Fibroblast of lung (primary cell): ENCODE measurements around the gene FAM81B. TPM values are rescaled to one million over a fixed set of nuclear protein-coding genes. Genes with fewer than 3 reads are reported as not detected.

Experiments
- DNase-seq, 2 donors: peaks; one replicate each; pipeline versions ENCODE4 v3.0.0 to v3.0.0-alpha.2; 2010; ENCODE audit warnings: low read depth in 2 of 2
- H2AFZ ChIP-seq: 2 replicates; pipeline ENCODE4 v1.5.1; 2012; ENCODE audit warnings: low read length, control low read depth, inconsistent platforms
- H3K27ac ChIP-seq: 2 replicates; pipeline ENCODE4 v1.5.1; 2011; ENCODE audit warnings: low read length, control low read depth; ENCODE audit not compliant: insufficient read depth
- H3K27me3 ChIP-seq: 2 replicates; pipeline ENCODE4 v1.5.1; 2011; ENCODE audit warnings: mild to moderate bottlenecking, low read length; ENCODE audit not compliant: control insufficient read depth, insufficient read depth
- H3K36me3 ChIP-seq: 2 replicates; pipeline ENCODE4 v1.5.1; 2011; ENCODE audit warnings: low read length; ENCODE audit not compliant: control insufficient read depth, insufficient read depth
- H3K4me1 ChIP-seq: 2 replicates; pipeline ENCODE4 v1.5.1; 2011; ENCODE audit warnings: low read length; ENCODE audit not compliant: control insufficient read depth, insufficient read depth; ENCODE audit errors: extremely low read depth
- H3K4me2 ChIP-seq: 2 replicates; pipeline ENCODE4 v1.5.1; 2011; ENCODE audit warnings: low read length, control low read depth; ENCODE audit not compliant: insufficient read depth; ENCODE audit errors: extremely low read depth
- H3K4me3 ChIP-seq, 4 experiments: fragments of 200-600 bp in 1 of 4; sonication (generic) in 1 of 4; replicated peaks in 1 of 4; 2 replicates each; pipeline ENCODE4 v1.5.1; 2011 to 2016; ENCODE audit warnings: low read length in 4 of 4, low read depth in 3 of 4, mild to moderate bottlenecking in 3 of 4, control low read depth in 2 of 4, inconsistent platforms in 1 of 4, mixed read lengths in 1 of 4; ENCODE audit not compliant: insufficient read depth in 1 of 4; ENCODE audit errors: control extremely low read depth in 1 of 4
- H3K79me2 ChIP-seq: 2 replicates; pipeline ENCODE4 v1.5.1; 2012; ENCODE audit warnings: mild to moderate bottlenecking, low read length, inconsistent platforms; ENCODE audit not compliant: control insufficient read depth, insufficient read depth
- H3K9ac ChIP-seq: 2 replicates; pipeline ENCODE4 v1.5.1; 2011; ENCODE audit warnings: mild to moderate bottlenecking, low read length, control low read depth; ENCODE audit not compliant: insufficient read depth
- H3K9me3 ChIP-seq: 2 replicates; pipeline ENCODE4 v1.5.1; 2012; ENCODE audit warnings: low read depth, low read length; ENCODE audit not compliant: control insufficient read depth, insufficient read depth
- H4K20me1 ChIP-seq: 2 replicates; pipeline ENCODE4 v1.5.1; 2011; ENCODE audit warnings: low read length; ENCODE audit not compliant: control insufficient read depth, insufficient read depth; ENCODE audit errors: extremely low read depth
- EZH2 ChIP-seq: IDR thresholded peaks from 2 replicates; pipeline ENCODE4 v1.5.1; 2012; ENCODE audit warnings: low read length, control low read depth, mild to moderate bottlenecking; ENCODE audit errors: missing control alignments
- polyA plus RNA-seq, 2 donors: library from polyadenylated mRNA; depleted of rRNA in 1 of 2; stranded (reverse) in 1 of 2; unstranded in 1 of 2; fragments of >200 nt; gene quantifications; 2 replicates each; pipeline ENCODE4 v1.2.1, GENCODE V29; 2011 to 2012; ENCODE audit warnings: missing spikeins in 1 of 2
- total RNA-seq: library from RNA; depleted of rRNA; stranded (reverse); fragments of >200 nt; gene quantifications from 2 replicates; pipeline ENCODE4 v1.2.1, GENCODE V29; 2014
- TF ChIP-seq, protein P1 (sequence below), 2 donors: IDR thresholded peaks in 1 of 2; conservative IDR thresholded peaks in 1 of 2; 1 replicate in 1 of 2; 2 replicates in 1 of 2; pipeline ENCODE4 v1.5.1; 2011 to 2012; ENCODE audit warnings: low read length in 2 of 2, control low read depth in 1 of 2, inconsistent platforms in 1 of 2, low read depth in 1 of 2, mild to moderate bottlenecking in 1 of 2

Gene FAM81B
- total and polyA plus RNA-seq, 2 donors (not counting 1 experiment from before 2014, with no cell fraction given), result not detected

GRCh38 chr5:95410279-95410678, 19.1 kb downstream of the FAM81B start:
- Histone ChIP-seq H3K36me3 (no peaks in the 10 kb centered on the region), H2AFZ (no peak overlapping the region), H3K9me3 (no peaks in the 10 kb centered on the region), H3K4me2 (no peak overlapping the region), H3K9ac (no peak overlapping the region), H3K4me3 (no peak overlapping the region), H3K27ac (no peak overlapping the region), H3K4me1 (no peaks in the 10 kb centered on the region), H3K27me3 (peaks cover 2% of the 10 kb centered on the region), H4K20me1 (no peaks in the 10 kb centered on the region), H3K79me2 (no peaks in the 10 kb centered on the region)
- DNase-seq, result no peak
- TF ChIP-seq, protein P1, sequence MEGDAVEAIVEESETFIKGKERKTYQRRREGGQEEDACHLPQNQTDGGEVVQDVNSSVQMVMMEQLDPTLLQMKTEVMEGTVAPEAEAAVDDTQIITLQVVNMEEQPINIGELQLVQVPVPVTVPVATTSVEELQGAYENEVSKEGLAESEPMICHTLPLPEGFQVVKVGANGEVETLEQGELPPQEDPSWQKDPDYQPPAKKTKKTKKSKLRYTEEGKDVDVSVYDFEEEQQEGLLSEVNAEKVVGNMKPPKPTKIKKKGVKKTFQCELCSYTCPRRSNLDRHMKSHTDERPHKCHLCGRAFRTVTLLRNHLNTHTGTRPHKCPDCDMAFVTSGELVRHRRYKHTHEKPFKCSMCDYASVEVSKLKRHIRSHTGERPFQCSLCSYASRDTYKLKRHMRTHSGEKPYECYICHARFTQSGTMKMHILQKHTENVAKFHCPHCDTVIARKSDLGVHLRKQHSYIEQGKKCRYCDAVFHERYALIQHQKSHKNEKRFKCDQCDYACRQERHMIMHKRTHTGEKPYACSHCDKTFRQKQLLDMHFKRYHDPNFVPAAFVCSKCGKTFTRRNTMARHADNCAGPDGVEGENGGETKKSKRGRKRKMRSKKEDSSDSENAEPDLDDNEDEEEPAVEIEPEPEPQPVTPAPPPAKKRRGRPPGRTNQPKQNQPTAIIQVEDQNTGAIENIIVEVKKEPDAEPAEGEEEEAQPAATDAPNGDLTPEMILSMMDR (conservative IDR thresholded peaks at IDR 0.05 in 1 of 2, IDR thresholded peaks at IDR 0.05 in 1 of 2; ENCODE audit: low read depth in 1 of 2, low read length in 2 of 2), result no peak

DNA sequence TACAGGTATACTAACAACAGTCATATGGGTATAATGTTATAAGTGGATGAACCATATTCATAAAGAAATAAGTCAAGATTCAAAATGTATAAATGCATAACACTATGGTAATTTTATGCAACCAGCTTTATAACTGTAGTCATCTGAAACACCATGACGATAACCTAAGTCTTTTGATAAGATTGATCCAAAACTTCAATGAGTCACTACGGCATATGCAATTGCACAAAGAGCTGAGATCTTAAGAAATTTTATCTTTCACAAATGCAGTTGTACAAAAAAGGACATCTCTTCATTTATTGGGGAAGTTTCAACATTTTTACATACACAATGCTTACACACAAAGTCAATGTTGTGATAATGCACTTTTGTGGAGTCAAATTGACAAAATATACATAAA, 20.3 kb downstream of the FAM81B start:
- H3K4me3 ChIP-seq, result no peak overlapping the region
- peak in 1 of 2 donors; percentile 4 for DNase-seq
- no peak overlapping the region for H3K9ac ChIP-seq
- H3K4me1 ChIP-seq, result no peaks in the 10 kb centered on the region
- H3K36me3 ChIP-seq, result no peaks in the 10 kb centered on the region
- no peak for TF ChIP-seq EZH2
- no peaks in the 10 kb centered on the region for H4K20me1 ChIP-seq
- no peaks in the 10 kb centered on the region for H3K79me2 ChIP-seq
- H3K27me3 ChIP-seq, result peaks cover 2% of the 10 kb centered on the region
- no peaks in the 10 kb centered on the region for H3K9me3 ChIP-seq
- no peak overlapping the region for H2AFZ ChIP-seq
- no peak overlapping the region for H3K27ac ChIP-seq
- no peak overlapping the region for H3K4me2 ChIP-seq

GRCh38 chr5:95414451-95414850, 23.3 kb downstream of the FAM81B start:
- Histone ChIP-seq H3K27me3 (peaks cover 2% of the 10 kb centered on the region), H4K20me1 (no peaks in the 10 kb centered on the region), H3K36me3 (no peaks in the 10 kb centered on the region), H3K4me1 (no peaks in the 10 kb centered on the region), H3K4me2 (no peak overlapping the region), H3K79me2 (no peaks in the 10 kb centered on the region), H3K4me3 (no peak overlapping the region), H3K9me3 (no peaks in the 10 kb centered on the region), H3K27ac (no peak overlapping the region), H3K9ac (no peak overlapping the region), H2AFZ (no peak overlapping the region)
- DNase-seq, result no peak
- no peak for TF ChIP-seq EZH2
- TF ChIP-seq, protein P1 (conservative IDR thresholded peaks at IDR 0.05 in 1 of 2, IDR thresholded peaks at IDR 0.05 in 1 of 2; ENCODE audit: low read depth in 1 of 2, low read length in 2 of 2), result no peak
